ENCODE results near the gene GMPPA.

The GMPPA gene

DNA sequence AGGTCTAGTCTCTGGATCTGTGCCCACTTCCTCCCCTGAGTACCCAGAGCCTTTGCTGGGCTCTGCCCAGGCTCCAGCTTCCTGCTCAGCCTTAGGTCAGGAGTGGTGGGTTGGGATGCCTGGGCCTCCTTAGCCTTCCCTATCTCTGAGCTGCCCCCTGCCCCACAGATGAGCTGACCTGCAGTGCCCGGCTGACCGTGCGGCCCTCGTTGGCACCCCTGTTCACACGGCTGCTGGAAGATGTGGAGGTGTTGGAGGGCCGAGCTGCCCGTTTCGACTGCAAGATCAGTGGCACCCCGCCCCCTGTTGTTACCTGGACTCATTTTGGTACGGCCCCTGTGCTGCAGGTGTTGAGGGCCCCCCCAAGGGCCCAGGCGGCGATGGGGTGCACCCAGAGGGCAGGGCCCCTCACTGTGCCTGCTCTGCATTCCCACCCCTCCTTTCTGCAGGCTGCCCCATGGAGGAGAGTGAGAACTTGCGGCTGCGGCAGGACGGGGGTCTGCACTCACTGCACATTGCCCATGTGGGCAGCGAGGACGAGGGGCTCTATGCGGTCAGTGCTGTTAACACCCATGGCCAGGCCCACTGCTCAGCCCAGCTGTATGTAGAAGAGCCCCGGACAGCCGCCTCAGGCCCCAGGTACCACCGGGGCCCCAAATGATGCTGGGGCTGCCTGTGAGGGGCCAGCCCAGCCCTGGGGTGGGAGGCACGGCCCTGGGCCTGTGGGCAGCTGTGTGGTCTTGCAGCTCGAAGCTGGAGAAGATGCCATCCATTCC lies 30.1 kb upstream of the GMPPA start:
- DNase-seq (ENCODE audit: low read depth) = no peak

DNA sequence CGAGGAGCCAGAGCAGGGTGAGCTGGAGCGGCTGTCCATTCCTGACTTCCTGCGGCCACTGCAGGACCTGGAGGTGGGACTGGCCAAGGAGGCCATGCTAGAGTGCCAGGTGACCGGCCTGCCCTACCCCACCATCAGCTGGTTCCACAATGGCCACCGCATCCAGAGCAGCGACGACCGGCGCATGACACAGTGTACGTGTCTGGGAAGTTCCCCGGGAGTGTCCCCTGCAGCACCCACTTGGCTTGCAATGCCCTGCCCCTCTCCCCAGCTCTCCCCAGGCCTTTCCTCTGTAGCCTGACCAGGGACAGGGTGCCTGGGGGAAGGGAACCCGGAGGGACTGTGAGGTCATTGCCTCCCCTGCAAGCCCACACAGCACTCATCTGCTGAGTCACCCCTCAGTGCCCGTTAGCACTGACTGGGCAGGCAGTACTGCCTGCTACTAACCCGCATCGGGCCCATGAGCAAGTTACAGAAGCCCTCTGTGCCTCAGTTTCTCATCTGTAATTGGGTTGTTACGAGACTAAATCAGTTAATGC lies 29.4 kb upstream of the GMPPA start:
- peak; percentile 37 for DNase-seq (ENCODE audit: low read depth)

GRCh38 chr2:219470429-219470828 lies 28.3 kb upstream of the GMPPA start:
- no peak for DNase-seq (ENCODE audit: low read depth)

- no peak for DNase-seq (ENCODE audit: low read depth)
Measured at GRCh38 chr2:219471476-219472371, 27.0 kb upstream of the GMPPA start.

GRCh38 chr2:219472629-219473187 lies 26.0 kb upstream of the GMPPA start:
- DNase-seq (ENCODE audit: low read depth) = no peak

DNA sequence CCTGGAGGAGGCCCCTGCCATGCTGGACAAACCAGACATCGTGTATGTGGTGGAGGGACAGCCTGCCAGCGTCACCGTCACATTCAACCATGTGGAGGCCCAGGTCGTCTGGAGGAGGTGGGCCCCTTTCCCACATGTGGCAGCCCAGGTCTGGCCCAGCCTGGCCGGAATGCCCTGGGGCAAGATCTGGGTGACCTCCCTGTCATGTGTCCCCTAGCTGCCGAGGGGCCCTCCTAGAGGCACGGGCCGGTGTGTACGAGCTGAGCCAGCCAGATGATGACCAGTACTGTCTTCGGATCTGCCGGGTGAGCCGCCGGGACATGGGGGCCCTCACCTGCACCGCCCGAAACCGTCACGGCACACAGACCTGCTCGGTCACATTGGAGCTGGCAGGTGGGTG lies 25.2 kb upstream of the GMPPA start:
- DNase-seq (ENCODE audit: low read depth) = no peak

GRCh38 chr2:219474285-219475060 lies 24.2 kb upstream of the GMPPA start:
- no peak for DNase-seq (ENCODE audit: low read depth)

DNA sequence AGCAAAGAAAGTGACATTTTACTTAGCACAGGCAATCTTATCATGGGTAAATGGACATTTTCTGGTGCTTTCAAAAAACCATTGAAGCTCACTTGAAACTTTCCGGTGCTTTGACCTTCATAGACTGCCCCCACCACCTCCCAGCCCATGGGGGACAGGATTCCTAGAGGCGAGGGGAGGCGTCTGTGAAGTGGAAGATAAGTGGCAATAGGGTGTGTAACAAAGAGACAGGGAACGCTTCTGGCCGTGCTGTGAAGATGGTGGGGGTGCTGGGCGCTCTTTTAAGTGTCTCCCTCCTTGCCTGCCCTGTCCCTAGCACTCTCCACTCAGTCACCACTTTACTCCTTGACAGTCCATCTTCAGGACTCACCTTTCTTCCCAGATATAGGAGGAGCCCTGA lies 23.4 kb upstream of the GMPPA start:
- no peak for DNase-seq (ENCODE audit: low read depth)

DNA sequence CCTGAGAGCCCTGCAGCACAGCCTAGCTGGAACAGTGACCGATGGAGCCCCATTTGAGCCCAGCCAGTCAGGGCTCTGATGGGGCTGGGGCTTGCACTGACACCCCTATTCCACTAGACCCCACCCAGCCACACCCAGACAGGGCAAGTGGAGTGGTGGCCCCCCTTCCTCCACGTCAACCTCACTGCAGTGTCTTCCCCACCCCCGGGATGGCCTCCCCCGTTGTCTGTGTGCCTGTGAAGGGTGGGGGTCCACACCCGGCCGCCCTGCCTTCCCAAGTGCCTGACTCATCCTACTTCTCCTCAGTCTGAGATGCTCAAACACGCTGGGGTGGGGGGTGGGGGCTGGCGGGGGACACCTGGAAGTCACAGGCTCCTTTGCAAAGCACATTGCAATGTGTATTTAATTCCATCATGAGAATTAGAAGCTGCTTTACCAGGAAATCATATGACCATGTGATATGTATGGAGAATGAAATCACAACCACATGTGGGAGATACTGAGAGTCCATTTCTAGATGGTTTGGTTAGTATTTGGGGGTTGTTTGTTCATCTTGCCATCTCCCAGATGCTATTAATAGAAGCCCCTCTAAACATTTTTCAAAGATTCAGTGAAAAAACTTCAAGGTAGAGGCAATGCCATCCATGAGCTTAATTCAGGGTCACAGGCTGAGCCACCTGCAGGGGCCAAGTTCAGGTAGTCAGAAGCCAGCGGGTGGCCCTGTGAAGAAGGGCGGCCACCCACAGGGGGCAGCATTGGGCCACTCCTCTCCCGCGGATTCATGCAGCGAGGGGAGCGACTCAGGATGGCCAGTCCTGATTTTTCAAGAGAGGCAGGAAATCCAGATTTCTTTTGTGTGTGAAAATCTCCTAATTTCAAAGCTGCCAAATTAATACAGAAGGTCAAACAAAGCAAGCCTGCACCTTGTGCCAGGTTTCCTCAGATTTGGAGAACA lies 22.7 kb upstream of the GMPPA start:
- DNase-seq (ENCODE audit: low read depth) = peak; percentile 58

DNA sequence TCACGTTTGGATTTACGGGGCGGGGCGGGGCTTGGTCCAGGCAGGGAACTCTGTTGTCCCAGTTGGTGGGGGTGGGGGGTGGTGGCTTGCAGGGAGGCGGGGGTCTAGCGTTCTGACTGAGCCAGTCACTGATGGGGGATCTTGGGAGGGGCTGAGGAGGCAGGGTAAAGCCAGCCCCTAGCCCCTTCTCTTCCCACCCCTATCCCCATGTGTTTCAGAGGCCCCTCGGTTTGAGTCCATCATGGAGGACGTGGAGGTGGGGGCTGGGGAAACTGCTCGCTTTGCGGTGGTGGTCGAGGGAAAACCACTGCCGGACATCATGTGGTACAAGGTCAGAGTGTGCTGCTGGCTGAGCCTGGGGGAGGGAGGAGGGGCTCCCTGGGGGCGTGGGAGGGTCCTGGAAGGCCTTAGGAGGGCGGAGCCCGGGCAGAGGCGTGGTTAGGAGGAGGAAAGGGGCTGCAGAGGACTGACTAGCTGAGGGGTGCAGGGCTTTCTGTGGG lies 22.0 kb upstream of the GMPPA start:
- DNase-seq (ENCODE audit: low read depth) = peak; percentile 50

DNA sequence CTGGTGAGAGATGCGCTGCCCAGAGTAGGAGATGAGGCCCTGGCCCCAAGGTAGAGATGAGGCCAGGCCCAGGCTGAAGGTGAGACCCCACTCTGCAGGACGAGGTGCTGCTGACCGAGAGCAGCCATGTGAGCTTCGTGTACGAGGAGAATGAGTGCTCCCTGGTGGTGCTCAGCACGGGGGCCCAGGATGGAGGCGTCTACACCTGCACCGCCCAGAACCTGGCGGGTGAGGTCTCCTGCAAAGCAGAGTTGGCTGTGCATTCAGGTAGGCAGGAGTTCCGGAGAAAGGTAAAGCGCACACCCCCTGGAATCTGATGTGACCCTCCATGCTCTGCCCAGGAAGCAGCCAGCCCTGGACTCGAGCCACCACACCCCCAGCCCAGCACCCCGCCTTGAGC lies 21.5 kb upstream of the GMPPA start:
- no peak for DNase-seq (ENCODE audit: low read depth)

DNA sequence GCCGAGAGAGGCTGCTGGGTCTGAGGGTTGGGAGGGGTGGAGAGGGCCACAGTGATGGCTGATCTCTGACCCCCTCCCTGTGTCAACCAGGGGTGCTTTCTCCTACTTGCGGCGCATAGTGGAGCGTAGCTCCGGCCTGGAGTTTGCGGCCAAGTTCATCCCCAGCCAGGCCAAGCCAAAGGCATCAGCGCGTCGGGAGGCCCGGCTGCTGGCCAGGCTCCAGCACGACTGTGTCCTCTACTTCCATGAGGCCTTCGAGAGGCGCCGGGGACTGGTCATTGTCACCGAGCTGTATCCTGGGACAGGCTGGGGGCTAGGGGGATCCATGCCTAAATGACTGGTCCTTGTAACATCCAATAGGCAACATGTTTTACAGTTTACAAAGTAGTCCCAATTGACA lies 20.9 kb upstream of the GMPPA start:
- no peak for DNase-seq (ENCODE audit: low read depth)

GRCh38 chr2:219478916-219479315 lies 19.8 kb upstream of the GMPPA start:
- no peak for DNase-seq (ENCODE audit: low read depth)

GRCh38 chr2:219480004-219480403 lies 18.7 kb upstream of the GMPPA start:
- no peak for DNase-seq (ENCODE audit: low read depth)

- no peak for DNase-seq (ENCODE audit: low read depth)
Measured at GRCh38 chr2:219482674-219483405, 15.9 kb upstream of the GMPPA start.

- no peak for DNase-seq (ENCODE audit: low read depth)
Measured at GRCh38 chr2:219483451-219484342, 15.0 kb upstream of the GMPPA start.

DNA sequence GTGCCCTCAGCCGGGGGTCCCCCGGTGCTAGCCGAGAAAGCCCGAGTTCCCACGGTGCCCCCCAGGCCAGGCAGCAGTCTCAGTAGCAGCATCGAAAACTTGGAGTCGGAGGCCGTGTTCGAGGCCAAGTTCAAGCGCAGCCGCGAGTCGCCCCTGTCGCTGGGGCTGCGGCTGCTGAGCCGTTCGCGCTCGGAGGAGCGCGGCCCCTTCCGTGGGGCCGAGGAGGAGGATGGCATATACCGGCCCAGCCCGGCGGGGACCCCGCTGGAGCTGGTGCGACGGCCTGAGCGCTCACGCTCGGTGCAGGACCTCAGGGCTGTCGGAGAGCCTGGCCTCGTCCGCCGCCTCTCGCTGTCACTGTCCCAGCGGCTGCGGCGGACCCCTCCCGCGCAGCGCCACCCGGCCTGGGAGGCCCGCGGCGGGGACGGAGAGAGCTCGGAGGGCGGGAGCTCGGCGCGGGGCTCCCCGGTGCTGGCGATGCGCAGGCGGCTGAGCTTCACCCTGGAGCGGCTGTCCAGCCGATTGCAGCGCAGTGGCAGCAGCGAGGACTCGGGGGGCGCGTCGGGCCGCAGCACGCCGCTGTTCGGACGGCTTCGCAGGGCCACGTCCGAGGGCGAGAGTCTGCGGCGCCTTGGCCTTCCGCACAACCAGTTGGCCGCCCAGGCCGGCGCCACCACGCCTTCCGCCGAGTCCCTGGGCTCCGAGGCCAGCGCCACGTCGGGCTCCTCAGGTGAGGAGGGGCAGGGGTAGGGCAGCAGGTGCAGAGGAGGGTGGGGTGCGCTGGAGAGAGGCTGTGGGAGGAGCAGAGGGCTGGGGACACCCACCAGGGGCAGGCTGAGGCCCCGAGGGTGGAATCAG lies 14.1 kb upstream of the GMPPA start:
- no peak for DNase-seq (ENCODE audit: low read depth)

- no peak for DNase-seq (ENCODE audit: low read depth)
Measured at GRCh38 chr2:219485201-219485580, 13.5 kb upstream of the GMPPA start.

Data from CMK (cell line).